ENCODE data around the gene RBBP8NL. TPM values are rescaled to one million over a fixed set of nuclear protein-coding genes. Genes with fewer than 3 reads are reported as not detected.

The RBBP8NL gene
- total and polyA plus RNA-seq, 9 of the 15 experiments (the other 6 are each of a cell fraction or from before 2014, with no cell fraction given): not detected

- 0 out of 2 replicates have a peak, but pooled peaks have one; percentile 21 for TF ChIP-seq STAG1 (CRISPR knock-in tag; IDR thresholded peaks at IDR 0.05; ENCODE audit: borderline replicate concordance)
- TF ChIP-seq TFE3 (CRISPR knock-in tag; IDR thresholded peaks at IDR 0.05): no peak
- TF ChIP-seq MCM2 (IDR thresholded peaks at IDR 0.05; ENCODE audit: low read depth): no peak
- peak in 1 of 2 experiments; percentile 27; a peak in 1 of 4 replicates for TF ChIP-seq RAD21 (CRISPR knock-in tag; conservative IDR thresholded peaks at IDR 0.05 in 1 of 2, IDR thresholded peaks at IDR 0.05 in 1 of 2)
- TF ChIP-seq CTCF (IDR thresholded peaks at IDR 0.05 in 2 of 3, conservative IDR thresholded peaks at IDR 0.05 in 1 of 3; ENCODE audit: insufficient read depth in 2 of 3, low read depth in 1 of 3, low read length in 3 of 3): peak; percentile 46 to 54 (median 47)
- no peak for TF ChIP-seq NBN (IDR thresholded peaks at IDR 0.05; ENCODE audit: low read depth)
- TF ChIP-seq ZBTB33 (CRISPR knock-in tag; IDR thresholded peaks at IDR 0.05): peak; percentile 82
- peak; percentile 54 for TF ChIP-seq POLR2G (IDR thresholded peaks at IDR 0.05; ENCODE audit: low read depth, low read length)
- TF ChIP-seq LCOR (CRISPR knock-in tag; IDR thresholded peaks at IDR 0.05): no peak
- peak in 2 of 4 experiments; percentile 49 to 54 for DNase-seq (ENCODE audit: extremely low read depth in 1 of 4, low spot score in 3 of 4)
- ChIA-PET POLR2A (interaction anchor here (0.6 to 4.2 kb wide), 2 partner anchors 11 to 106 kb away, joined by 3 to 28 read pairs; no protein-coding TSS in a partner anchor), CTCF (ENCODE audit: low intra/inter-chr PET ratio) (no interaction called here)
- BruUV-seq (replicated peaks): no TSS peak
- peak; percentile 54 for ATAC-seq
- FAIRE-seq: peak; percentile 52
- intact Hi-C loops (cut with micrococcal nuclease): no loop called here
- H3K9me3 ChIP-seq (replicated peaks; ENCODE audit: control insufficient read depth, insufficient read depth, low read depth, low read length): no peaks in the 10 kb centered on the region
- H3K4me3 ChIP-seq: no peak overlapping the region
- H3K27ac ChIP-seq (ENCODE audit: extremely low read depth, low read depth, low read length): no peak overlapping the region
- H3K36me3 ChIP-seq (ENCODE audit: control insufficient read depth, insufficient read depth, low read length): peaks cover 9% of the 10 kb centered on the region; the same call in 1 of the 3 replicates
- H2AFZ ChIP-seq (ENCODE audit: low read depth, low read length): no peak overlapping the region
- H3K79me2 ChIP-seq (ENCODE audit: control insufficient read depth, insufficient read depth, low read length): peaks cover 9% of the 10 kb centered on the region
- WGBS (ENCODE audit: insufficient coverage, low coverage, missing lambda C conversion rate): 69% methylated on average over 15 of the region's 21 CpGs
- H3K9me1 ChIP-seq (ENCODE audit: control insufficient read depth, insufficient read depth, low read length): no peaks in the 10 kb centered on the region
- in situ Hi-C loops (cut with MboI): no loop called here
- H3K27me3 ChIP-seq (ENCODE audit: control insufficient read depth in 2 of 2, insufficient read depth in 2 of 2, low read length in 2 of 2): no peaks in the 10 kb centered on the region
- H3K9ac ChIP-seq (ENCODE audit: insufficient read depth in 1 of 2, low read depth in 2 of 2, low read length in 2 of 2): peak overlapping the region in 1 of 2 experiments; percentile 55; a peak in 1 of 4 replicates
- 0 out of 2 replicates have a peak, but pooled peaks cover 8% of the 10 kb centered on the region for H4K20me1 ChIP-seq (replicated peaks; ENCODE audit: control insufficient read depth, insufficient read depth, low read length)
- peaks cover under 1 to 54% of the 10 kb centered on the region in 2 experiments; a peak in 4 of 5 replicates for H3K4me1 ChIP-seq (replicated peaks in 1 of 2; ENCODE audit: control insufficient read depth in 2 of 2, insufficient read depth in 2 of 2, low read length in 2 of 2)
- no peak overlapping the region for H3K4me2 ChIP-seq (ENCODE audit: insufficient read depth, low read length)
Measured at GRCh38 chr20:62401331-62401779, 26.0 kb downstream of the RBBP8NL start.

Measured in K562 (cell line).